NCI-H2196 (cell line): ENCODE results near the gene KLHL10.
"Not testable (repeated sequence)": the region's sequence is repeated elsewhere in the genome, so short reads cannot be mapped to it uniquely, and the experiment has no call there.

Experiments
- DNase-seq: peaks from one replicate; lab custom pipeline; 2025; ENCODE audit not compliant: unreplicated experiment; lab: John Stamatoyannopoulos, UW

Gene KLHL10

GRCh38 chr17:41849251-41849990, 11.8 kb downstream of the KLHL10 start:
- no peak for DNase-seq

GRCh38 chr17:41851382-41851781, 13.8 kb downstream of the KLHL10 start:
- not testable (repeated sequence) for DNase-seq

GRCh38 chr17:41860254-41860931, 22.8 kb downstream of the KLHL10 start:
- DNase-seq: no peak

- no peak for DNase-seq
Measured at GRCh38 chr17:41863074-41863848, 25.6 kb downstream of the KLHL10 start.

- DNase-seq: no peak
Measured at GRCh38 chr17:41864498-41864835, 26.8 kb downstream of the KLHL10 start.

GRCh38 chr17:41864836-41865595, 27.4 kb downstream of the KLHL10 start, which contains the start of gene KLHL11:
Gene KLHL11 (minus strand): TSS chr17:41865423. CDS start chr17:41865370, 53 bp downstream.
- peak; percentile 74 for DNase-seq

- DNase-seq: no peak
Measured at GRCh38 chr17:41865596-41865893, 27.9 kb downstream of the KLHL10 start.

GRCh38 chr17:41868568-41868967, 30.9 kb downstream of the KLHL10 start:
- DNase-seq: no peak

- no peak for DNase-seq
Measured at GRCh38 chr17:41869426-41869825, 31.8 kb downstream of the KLHL10 start.

GRCh38 chr17:41870097-41870496, 32.5 kb downstream of the KLHL10 start:
- DNase-seq: no peak

- no peak for DNase-seq
Measured at GRCh38 chr17:41870627-41871026, 33.0 kb downstream of the KLHL10 start.

GRCh38 chr17:41871789-41872188, 34.2 kb downstream of the KLHL10 start:
- no peak for DNase-seq

- DNase-seq: no peak
Measured at GRCh38 chr17:41873559-41874292, 36.1 kb downstream of the KLHL10 start.

- DNase-seq: not testable (repeated sequence)
Measured at GRCh38 chr17:41874293-41874670, 36.7 kb downstream of the KLHL10 start.

GRCh38 chr17:41880130-41880529, 42.5 kb downstream of the KLHL10 start:
- no peak for DNase-seq

GRCh38 chr17:41882756-41883155, 45.1 kb downstream of the KLHL10 start:
- no peak for DNase-seq

- no peak for DNase-seq
Measured at GRCh38 chr17:41885733-41886132, 48.1 kb downstream of the KLHL10 start.

GRCh38 chr17:41888332-41888965, 50.8 kb downstream of the KLHL10 start:
- no peak for DNase-seq

- no peak for DNase-seq
Measured at GRCh38 chr17:41891135-41892020, 53.8 kb downstream of the KLHL10 start.
